Liver (tissue), 3 donors: ENCODE results near the gene ZMPSTE24.

Source experiments
- EGR1 ChIP-seq, 2 donors: IDR thresholded peaks; 2 replicates each; pipeline ENCODE4 v1.6.1; 2016 to 2018; ENCODE audit warnings: antibody characterized with exemption in 2 of 2, low read depth in 2 of 2
- GABPA ChIP-seq, 2 donors: IDR thresholded peaks in 1 of 2; conservative IDR thresholded peaks in 1 of 2; 2 replicates each; pipeline ENCODE4 v1.6.1; 2016; ENCODE audit warnings: antibody characterized with exemption in 2 of 2, mild to moderate bottlenecking in 1 of 2, moderate library complexity in 1 of 2
- HNF4A ChIP-seq, 2 donors: conservative IDR thresholded peaks; 2 replicates each; pipeline ENCODE4 v1.6.1; 2016; ENCODE audit warnings: antibody characterized with exemption in 2 of 2, mild to moderate bottlenecking in 2 of 2
- JUND ChIP-seq, 2 donors: IDR thresholded peaks; 2 replicates each; pipeline ENCODE4 v1.6.1; 2016; ENCODE audit warnings: antibody characterized with exemption in 2 of 2
- RAD21 ChIP-seq, 2 donors: IDR thresholded peaks; 2 replicates each; pipeline ENCODE4 v1.6.1; 2016; ENCODE audit warnings: antibody characterized with exemption in 2 of 2, mild to moderate bottlenecking in 2 of 2
- RXRA ChIP-seq, 2 donors: IDR thresholded peaks; 2 replicates each; pipeline ENCODE4 v1.6.1; 2017 to 2018; ENCODE audit warnings: antibody characterized with exemption in 2 of 2, mild to moderate bottlenecking in 1 of 2
- TAF1 ChIP-seq: conservative IDR thresholded peaks from 2 replicates; pipeline ENCODE4 v1.6.1; 2016; ENCODE audit warnings: antibody characterized with exemption, mild to moderate bottlenecking
- YY1 ChIP-seq: IDR thresholded peaks from 2 replicates; pipeline ENCODE4 v1.6.1; 2016; ENCODE audit warnings: antibody characterized with exemption, mild to moderate bottlenecking
- TF ChIP-seq, protein P1 (sequence below): fragments of 150-350 bp; IDR thresholded peaks from 2 replicates; pipeline ENCODE4 v1.5.1; 2017; ENCODE audit warnings: improper control_type of control experiment, low read depth, low read length; ENCODE audit not compliant: missing input control
- TF ChIP-seq, protein P2 (sequence below): IDR thresholded peaks from 2 replicates; pipeline ENCODE4 v1.6.1; 2016; ENCODE audit warnings: antibody characterized with exemption, mild to moderate bottlenecking
- TF ChIP-seq, protein P3 (sequence below): IDR thresholded peaks from 2 replicates; pipeline ENCODE4 v1.6.1; 2016; ENCODE audit warnings: antibody characterized with exemption
- donor health status: healthy.
- donor health status: healthy.

- no peak for TF ChIP-seq EGR1 (IDR thresholded peaks at IDR 0.05; ENCODE audit: low read depth in 2 of 2)
- no peak for TF ChIP-seq GABPA (IDR thresholded peaks at IDR 0.05 in 1 of 2, conservative IDR thresholded peaks at IDR 0.05 in 1 of 2)
- TF ChIP-seq, protein P1, sequence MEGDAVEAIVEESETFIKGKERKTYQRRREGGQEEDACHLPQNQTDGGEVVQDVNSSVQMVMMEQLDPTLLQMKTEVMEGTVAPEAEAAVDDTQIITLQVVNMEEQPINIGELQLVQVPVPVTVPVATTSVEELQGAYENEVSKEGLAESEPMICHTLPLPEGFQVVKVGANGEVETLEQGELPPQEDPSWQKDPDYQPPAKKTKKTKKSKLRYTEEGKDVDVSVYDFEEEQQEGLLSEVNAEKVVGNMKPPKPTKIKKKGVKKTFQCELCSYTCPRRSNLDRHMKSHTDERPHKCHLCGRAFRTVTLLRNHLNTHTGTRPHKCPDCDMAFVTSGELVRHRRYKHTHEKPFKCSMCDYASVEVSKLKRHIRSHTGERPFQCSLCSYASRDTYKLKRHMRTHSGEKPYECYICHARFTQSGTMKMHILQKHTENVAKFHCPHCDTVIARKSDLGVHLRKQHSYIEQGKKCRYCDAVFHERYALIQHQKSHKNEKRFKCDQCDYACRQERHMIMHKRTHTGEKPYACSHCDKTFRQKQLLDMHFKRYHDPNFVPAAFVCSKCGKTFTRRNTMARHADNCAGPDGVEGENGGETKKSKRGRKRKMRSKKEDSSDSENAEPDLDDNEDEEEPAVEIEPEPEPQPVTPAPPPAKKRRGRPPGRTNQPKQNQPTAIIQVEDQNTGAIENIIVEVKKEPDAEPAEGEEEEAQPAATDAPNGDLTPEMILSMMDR, result no peak
- TF ChIP-seq RXRA (IDR thresholded peaks at IDR 0.05), result no peak
- TF ChIP-seq, protein P2, sequence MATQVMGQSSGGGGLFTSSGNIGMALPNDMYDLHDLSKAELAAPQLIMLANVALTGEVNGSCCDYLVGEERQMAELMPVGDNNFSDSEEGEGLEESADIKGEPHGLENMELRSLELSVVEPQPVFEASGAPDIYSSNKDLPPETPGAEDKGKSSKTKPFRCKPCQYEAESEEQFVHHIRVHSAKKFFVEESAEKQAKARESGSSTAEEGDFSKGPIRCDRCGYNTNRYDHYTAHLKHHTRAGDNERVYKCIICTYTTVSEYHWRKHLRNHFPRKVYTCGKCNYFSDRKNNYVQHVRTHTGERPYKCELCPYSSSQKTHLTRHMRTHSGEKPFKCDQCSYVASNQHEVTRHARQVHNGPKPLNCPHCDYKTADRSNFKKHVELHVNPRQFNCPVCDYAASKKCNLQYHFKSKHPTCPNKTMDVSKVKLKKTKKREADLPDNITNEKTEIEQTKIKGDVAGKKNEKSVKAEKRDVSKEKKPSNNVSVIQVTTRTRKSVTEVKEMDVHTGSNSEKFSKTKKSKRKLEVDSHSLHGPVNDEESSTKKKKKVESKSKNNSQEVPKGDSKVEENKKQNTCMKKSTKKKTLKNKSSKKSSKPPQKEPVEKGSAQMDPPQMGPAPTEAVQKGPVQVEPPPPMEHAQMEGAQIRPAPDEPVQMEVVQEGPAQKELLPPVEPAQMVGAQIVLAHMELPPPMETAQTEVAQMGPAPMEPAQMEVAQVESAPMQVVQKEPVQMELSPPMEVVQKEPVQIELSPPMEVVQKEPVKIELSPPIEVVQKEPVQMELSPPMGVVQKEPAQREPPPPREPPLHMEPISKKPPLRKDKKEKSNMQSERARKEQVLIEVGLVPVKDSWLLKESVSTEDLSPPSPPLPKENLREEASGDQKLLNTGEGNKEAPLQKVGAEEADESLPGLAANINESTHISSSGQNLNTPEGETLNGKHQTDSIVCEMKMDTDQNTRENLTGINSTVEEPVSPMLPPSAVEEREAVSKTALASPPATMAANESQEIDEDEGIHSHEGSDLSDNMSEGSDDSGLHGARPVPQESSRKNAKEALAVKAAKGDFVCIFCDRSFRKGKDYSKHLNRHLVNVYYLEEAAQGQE, result no peak
- no peak for TF ChIP-seq JUND (IDR thresholded peaks at IDR 0.05)
- TF ChIP-seq YY1, result no peak
- TF ChIP-seq RAD21 (IDR thresholded peaks at IDR 0.05), result no peak
- TF ChIP-seq, protein P3, sequence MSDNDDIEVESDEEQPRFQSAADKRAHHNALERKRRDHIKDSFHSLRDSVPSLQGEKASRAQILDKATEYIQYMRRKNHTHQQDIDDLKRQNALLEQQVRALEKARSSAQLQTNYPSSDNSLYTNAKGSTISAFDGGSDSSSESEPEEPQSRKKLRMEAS, result no peak
- TF ChIP-seq TAF1, result no peak
- no peak for TF ChIP-seq HNF4A (conservative IDR thresholded peaks at IDR 0.05)
These were observed 59.5 kb downstream of the ZMPSTE24 start for GRCh38 chr1:40317394-40318074.
